HG03558 (cell line): ENCODE results near the gene SHC3.

ENCODE experiments used
- ATAC-seq: cut with Tn5 transposase; IDR thresholded peaks from one replicate; pipeline ENCODE4 v1.9.1; 2021; ENCODE audit warnings: moderate number of reproducible peaks; ENCODE audit not compliant: unreplicated experiment; ENCODE audit errors: extremely low read depth

Gene SHC3

GRCh38 chr9:89036891-89037290 lies 141.7 kb downstream of the SHC3 start:
- no peak for ATAC-seq

GRCh38 chr9:89036383-89036782 lies 142.2 kb downstream of the SHC3 start:
- no peak for ATAC-seq

- no peak for ATAC-seq
Observed at GRCh38 chr9:89032661-89033060, 146.0 kb downstream of the SHC3 start.

DNA sequence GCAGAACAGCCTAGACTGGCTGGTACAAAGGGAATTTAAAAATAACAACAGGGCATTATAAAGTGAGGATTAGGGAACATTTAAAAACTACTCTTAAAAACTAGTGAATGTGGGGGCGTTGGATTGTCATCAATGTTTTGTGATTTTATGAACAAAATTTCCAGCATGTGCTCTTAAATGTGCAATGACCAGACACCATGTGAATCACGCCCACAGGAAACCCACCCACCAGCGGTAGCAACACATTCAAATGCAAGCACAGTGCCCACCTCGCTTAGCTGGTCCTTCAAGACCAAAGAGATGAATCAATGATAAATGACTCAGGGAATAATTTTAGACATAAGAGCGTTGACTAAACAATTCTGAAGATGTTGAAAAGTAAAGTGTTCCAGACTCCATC lies 146.4 kb downstream of the SHC3 start:
- ATAC-seq = no peak

DNA sequence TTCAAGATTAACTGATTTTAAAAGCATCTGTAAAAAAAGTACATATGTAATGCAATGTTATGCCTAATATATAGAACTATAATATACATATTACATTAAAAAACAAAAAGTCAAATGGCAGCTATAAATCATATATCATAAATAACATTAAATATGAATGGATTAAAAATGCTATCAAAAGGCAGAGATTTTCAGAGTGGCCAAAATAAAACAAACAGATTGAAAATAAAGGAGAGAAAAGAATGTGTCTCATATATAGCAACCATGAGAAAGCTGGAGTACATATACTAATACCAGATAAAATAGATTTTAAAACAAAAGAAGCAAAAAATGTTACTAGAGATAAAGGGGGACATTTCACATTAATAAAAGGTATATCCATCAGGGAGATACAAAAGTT lies 148.8 kb downstream of the SHC3 start:
- ATAC-seq = no peak

- no peak for ATAC-seq
Observed at GRCh38 chr9:89026876-89027275, 151.7 kb downstream of the SHC3 start.

DNA sequence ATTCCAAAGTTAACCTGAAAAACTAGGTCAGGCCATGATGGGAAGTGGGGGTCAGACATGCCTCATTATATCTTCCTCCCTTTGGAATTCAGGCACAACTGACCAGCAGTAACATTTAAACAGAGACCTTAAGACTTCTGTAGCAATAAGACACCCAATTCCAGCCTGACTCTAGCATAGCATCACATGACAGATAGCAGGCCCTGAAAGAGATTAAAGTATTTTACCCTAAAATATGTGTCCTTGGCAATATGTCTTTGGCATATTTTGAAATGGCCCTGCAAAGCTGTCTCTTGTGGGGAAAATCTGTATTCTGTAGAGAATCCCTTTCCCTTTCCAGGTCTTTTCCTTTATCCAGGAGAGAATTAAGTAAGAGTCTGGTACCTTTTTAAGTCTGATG lies 153.1 kb downstream of the SHC3 start:
- ATAC-seq = no peak

- ATAC-seq = no peak
Observed at GRCh38 chr9:89024727-89025126, 153.9 kb downstream of the SHC3 start.

GRCh38 chr9:89023740-89024139 lies 154.9 kb downstream of the SHC3 start:
- no peak for ATAC-seq

DNA sequence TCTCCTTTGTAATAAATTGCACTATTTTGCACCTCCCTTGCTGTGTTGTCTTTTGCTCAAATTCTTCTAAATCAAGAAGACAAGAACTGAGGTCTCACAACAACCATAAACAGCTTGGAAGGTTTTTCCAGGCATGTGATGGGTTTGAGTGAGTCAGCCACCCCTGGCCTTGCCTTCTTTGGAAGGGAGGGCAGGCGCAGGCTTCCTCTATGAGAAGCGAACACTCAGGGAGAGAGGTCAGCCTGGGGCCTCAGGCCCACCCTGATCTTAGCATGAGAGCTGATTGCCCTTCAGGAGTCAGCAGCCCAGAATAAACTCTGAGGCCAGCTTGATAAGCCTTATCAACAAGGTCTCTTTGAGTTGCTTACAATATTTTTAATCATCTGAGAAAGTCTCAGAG lies 155.7 kb downstream of the SHC3 start:
- ATAC-seq = no peak

DNA sequence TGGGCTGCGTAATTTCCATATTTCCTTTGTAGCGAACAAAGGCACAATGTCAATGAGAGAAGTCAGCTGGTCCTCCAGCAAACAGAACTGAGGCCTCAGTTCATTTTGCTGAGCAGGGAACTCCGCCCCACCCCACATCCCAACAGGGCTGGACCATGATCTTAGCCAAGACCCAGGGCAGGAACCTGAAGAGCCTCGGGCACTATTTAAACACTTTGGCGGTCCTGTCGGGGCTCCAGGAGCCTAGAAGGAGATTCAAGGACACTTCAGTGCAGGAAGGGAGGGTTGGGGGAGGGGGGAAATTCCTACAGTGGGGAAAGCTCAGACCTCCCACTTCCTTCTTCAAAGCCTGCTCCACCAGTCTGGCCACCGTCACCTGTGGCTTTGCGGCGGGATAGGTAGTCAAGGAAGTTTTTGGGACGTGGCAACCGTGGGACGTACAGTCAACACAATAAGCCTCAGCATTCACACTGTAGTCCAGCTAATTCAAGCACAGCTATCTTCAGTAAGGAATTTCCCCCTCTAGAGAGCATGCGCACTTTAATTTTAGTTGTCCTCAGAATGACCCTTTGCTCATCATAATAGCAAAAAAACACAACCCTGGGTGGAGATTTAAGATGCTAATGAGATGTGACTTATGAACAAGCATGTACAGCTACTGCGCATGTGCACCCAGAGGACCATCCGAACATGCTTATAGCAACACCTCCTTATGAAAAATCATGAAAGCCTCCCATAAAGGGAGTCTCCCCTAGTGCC lies 156.4 kb downstream of the SHC3 start:
- ATAC-seq = no peak

DNA sequence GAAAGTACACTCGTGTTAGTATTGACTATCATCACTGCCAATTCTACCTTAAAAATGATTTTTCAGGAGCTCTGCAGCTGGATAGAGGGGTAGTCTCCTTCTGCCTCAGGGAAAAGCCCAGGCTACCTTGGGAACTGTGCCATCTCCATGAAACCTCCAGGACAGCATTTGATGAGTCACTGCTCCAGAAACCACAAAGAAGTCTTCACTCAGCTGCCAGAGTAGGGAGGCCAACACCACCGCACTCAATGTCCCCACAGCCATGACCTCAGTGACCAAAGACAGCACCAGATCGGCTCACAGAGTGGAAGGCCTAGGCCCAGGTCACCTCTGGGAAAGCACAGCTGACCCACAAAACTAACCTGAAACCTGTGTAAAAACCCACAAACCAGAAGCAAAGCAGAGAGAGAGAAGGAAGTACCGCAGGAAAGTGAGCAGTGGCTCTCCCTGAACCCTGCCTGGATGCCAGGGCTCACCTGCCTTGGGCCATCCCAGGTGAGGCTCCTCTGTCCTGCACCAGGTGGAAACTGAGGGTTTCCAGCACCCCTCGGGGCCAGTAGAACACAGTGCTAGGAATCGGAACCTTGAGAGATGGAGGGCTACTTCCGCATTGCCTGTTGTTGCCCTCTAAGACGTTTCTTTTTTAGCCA lies 157.3 kb downstream of the SHC3 start:
- ATAC-seq = no peak

DNA sequence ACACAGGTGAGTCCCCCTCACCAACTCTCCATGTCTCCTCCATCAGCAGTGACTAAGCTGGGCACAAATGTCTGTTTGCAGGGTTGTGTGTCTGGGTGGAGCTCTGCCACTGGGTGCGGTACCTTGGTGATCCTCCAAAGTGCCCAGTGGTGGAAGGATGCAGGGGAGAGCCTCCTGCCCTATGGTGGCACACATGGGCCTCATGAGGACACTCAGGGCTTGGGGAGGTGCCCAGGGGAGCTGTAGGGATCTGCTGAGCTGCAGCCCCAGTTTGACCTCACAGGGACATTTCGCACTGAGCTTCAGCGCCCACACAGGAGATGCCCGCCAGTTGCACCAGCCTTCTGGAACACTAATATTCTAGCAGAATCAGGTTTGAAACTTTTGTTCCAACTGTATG lies 157.9 kb downstream of the SHC3 start:
- ATAC-seq = no peak

- ATAC-seq = no peak
Observed at GRCh38 chr9:89015336-89015735, 163.3 kb downstream of the SHC3 start.

GRCh38 chr9:89014153-89014552 lies 164.5 kb downstream of the SHC3 start:
- no peak for ATAC-seq

DNA sequence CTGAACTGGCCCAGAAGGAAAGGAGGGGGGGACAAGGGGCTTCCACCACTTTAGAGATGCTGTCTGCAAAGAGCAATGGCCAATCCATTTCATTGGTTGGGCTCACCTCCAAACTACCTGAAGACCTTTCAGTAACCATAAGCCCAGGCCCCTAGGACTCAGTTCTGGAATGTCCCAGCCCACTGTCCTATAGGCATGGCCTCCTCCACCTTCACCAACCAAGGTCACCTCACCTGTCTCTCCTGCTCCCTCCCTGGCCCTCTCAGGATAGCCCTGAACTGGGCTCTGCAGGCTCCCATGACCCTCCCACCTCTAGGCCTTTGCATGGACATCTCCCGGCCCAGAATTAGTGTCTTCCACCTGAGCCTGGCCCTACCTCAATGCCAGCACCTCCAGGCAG lies 165.0 kb downstream of the SHC3 start:
- ATAC-seq = no peak

DNA sequence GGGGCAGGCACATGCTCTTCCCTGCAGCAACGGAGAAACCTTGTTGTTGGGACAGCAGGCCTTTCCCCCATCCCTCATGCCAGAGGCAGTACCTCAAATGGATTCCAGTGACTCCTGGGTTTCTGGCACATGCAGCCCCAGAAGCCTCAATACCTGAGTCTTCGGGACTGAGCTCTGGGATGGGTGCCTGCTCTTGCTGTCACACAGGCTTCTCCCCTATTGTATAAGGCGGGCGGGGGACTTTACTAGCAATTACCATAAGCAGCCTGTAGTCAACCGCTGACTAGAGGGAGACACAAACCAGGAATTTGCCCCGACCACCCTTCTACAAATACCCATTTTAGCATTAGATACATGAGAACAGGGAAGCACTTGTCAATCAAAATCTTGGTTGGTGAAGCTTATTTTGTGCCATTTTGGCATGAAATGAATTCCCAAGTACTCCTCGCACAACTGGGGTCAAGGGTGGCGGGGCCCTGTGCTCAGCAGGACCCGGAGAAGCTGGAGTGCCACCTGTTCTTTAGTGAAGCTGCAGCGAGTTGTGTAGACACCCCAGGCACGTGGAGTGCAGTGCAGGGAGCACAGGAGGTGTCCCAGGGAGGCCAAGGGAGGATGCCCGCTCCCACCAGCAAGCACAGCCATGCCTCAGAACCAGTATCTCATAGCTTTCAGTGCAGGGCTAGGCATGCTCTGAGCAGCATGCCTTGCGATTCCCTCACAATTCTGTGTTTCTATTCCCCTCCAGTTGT lies 166.2 kb downstream of the SHC3 start:
- no peak for ATAC-seq

DNA sequence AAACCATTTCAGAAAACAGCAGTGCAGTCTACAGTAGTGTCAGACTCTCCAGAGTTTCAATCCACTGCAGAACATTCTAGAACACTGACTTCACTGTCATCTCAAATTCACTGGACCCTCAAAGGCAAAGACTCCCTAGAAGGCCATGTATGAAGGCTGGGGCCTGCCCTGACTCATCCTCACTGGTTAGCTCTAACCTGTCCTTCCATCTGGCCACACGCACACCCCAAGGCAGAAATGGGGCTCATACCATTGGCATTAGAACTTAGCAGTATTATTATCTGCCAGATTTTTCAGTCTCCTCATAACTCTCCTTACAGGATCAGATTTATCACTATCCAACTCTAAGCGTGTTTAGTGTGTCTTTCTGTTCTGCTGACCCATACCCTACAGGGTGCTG lies 166.9 kb downstream of the SHC3 start:
- ATAC-seq = no peak

- ATAC-seq = no peak
Observed at GRCh38 chr9:89010526-89011111, 168.0 kb downstream of the SHC3 start.

GRCh38 chr9:89010056-89010455 lies 168.6 kb downstream of the SHC3 start:
- no peak for ATAC-seq

DNA sequence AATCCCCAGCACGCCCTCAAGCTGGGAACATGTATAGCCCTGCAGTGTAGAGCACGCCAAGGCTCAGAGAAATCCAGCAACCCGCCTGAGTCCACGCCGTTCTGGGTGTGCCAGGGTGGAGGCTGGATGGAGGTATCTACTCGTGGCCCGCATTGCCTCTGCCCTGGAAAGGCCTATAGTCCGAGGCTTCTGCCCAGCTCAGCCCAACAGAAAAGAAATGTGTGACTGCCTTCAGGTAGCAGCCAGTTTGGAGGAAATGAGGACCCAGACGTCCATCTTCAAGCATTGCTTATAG lies 169.1 kb downstream of the SHC3 start:
- no peak for ATAC-seq
